Naive thymus-derived CD4-positive, alpha-beta T cell (primary cell): ENCODE results near the gene RAC2. TPM values are rescaled to one million over a fixed set of nuclear protein-coding genes. Genes with fewer than 3 reads are reported as not detected.

Experiments
- ATAC-seq: fragments of 150-1000 bp; cut with Tn5 transposase; 2 replicates; pipeline ENCODE4 v1.10.0; 2021; ENCODE audit warnings: mild to moderate bottlenecking, moderate library complexity
- CTCF ChIA-PET: fragments of 350-600 bp; sonication (Branson Sonifier 250); formaldehyde crosslinking; loops from one replicate; lab custom pipeline; 2021; ENCODE audit warnings: antibody characterized with exemption; lab: Charles Lee
- POLR2A ChIA-PET: fragments of 350-600 bp; sonication (Branson Sonifier 250); formaldehyde crosslinking; loops from one replicate; lab custom pipeline; 2021; ENCODE audit warnings: antibody characterized with exemption, inconsistent platforms; lab: Charles Lee
- DNase-seq, 9 donors: peaks; one replicate each; pipeline versions ENCODE4 v3.0.0 to v3.0.0-alpha.2; 2020 to 2022; ENCODE audit warnings: mixed read lengths in 1 of 9
- H3K27ac ChIP-seq: one replicate; pipeline ENCODE4 v1.7.0; 2013; ENCODE audit warnings: mild to moderate bottlenecking, low read depth, low read length, moderate library complexity
- H3K27me3 ChIP-seq, 2 donors: one replicate each; pipeline ENCODE4 v1.7.0; 2013; ENCODE audit warnings: low read length in 2 of 2, mild to moderate bottlenecking in 2 of 2, moderate library complexity in 2 of 2; ENCODE audit not compliant: control insufficient read depth in 2 of 2, insufficient read depth in 2 of 2
- H3K36me3 ChIP-seq, 3 experiments: 1 replicate in 2 of 3; 2 replicates in 1 of 3; pipeline ENCODE4 v1.7.0; 2013; ENCODE audit warnings: low read length in 3 of 3, mild to moderate bottlenecking in 3 of 3, moderate library complexity in 1 of 3; ENCODE audit not compliant: insufficient read depth in 3 of 3, control insufficient read depth in 2 of 3
- H3K4me1 ChIP-seq, 2 donors: one replicate each; pipeline ENCODE4 v1.7.0; 2013; ENCODE audit warnings: low read length in 2 of 2, mild to moderate bottlenecking in 2 of 2, moderate library complexity in 1 of 2; ENCODE audit not compliant: control insufficient read depth in 2 of 2, insufficient read depth in 2 of 2
- H3K4me3 ChIP-seq: 2 replicates; pipeline ENCODE4 v1.7.0; 2013; ENCODE audit warnings: mild to moderate bottlenecking, low read length
- H3K9me3 ChIP-seq, 3 experiments: 1 replicate in 2 of 3; 2 replicates in 1 of 3; pipeline ENCODE4 v1.7.0; 2013; ENCODE audit warnings: low read length in 3 of 3; ENCODE audit not compliant: control insufficient read depth in 2 of 3
- H3K27ac Mint-ChIP-seq, 9 donors: one replicate each; pipeline ENCODE4 v1.8.0; 2020 to 2022; ENCODE audit warnings: mixed read lengths in 9 of 9, mild to moderate bottlenecking in 8 of 9, moderate library complexity in 5 of 9, inconsistent platforms in 2 of 9
- H3K27me3 Mint-ChIP-seq, 5 donors: one replicate each; pipeline ENCODE4 v1.8.0; 2021 to 2022; ENCODE audit warnings: mixed read lengths in 5 of 5, mild to moderate bottlenecking in 1 of 5
- H3K36me3 Mint-ChIP-seq, 5 donors: one replicate each; pipeline ENCODE4 v1.8.0; 2020 to 2022; ENCODE audit warnings: mixed read lengths in 5 of 5, mild to moderate bottlenecking in 3 of 5, inconsistent platforms in 1 of 5
- H3K4me1 Mint-ChIP-seq, 7 donors: one replicate each; pipeline ENCODE4 v1.8.0; 2020 to 2022; ENCODE audit warnings: mixed read lengths in 7 of 7, mild to moderate bottlenecking in 3 of 7, inconsistent platforms in 1 of 7
- H3K4me3 Mint-ChIP-seq, 10 donors: one replicate each; pipeline ENCODE4 v1.8.0; 2020 to 2022; ENCODE audit warnings: mild to moderate bottlenecking in 10 of 10, mixed read lengths in 10 of 10, moderate library complexity in 6 of 10, inconsistent platforms in 2 of 10
- H3K9me3 Mint-ChIP-seq, 11 donors: one replicate each; pipeline ENCODE4 v1.8.0; 2020 to 2022; ENCODE audit warnings: mixed read lengths in 11 of 11, mild to moderate bottlenecking in 4 of 11, inconsistent platforms in 1 of 11, moderate library complexity in 1 of 11
- intact Hi-C, 2 donors: fragments of 100-400 bp; cut with micrococcal nuclease; formaldehyde crosslinking; loops; one replicate each; pipeline ENCODE4 v1.15.1; 2023
- polyA plus RNA-seq, 2 donors: library from polyadenylated mRNA; unstranded; fragments of 300-500 nt; fragmentation: Illumina TruSeq; gene quantifications; one replicate each; pipeline ENCODE4 v1.2.3, GENCODE V29; 2021
- total RNA-seq, 6 experiments: library from RNA in 5 of 6; stranded (reverse) in 5 of 6; gene quantifications; 1 replicate in 5 of 6; 2 replicates in 1 of 6; pipeline ENCODE4 v1.2.3 and lab custom pipeline; 2021 to 2026

RAC2 gene
- total and polyA plus RNA-seq, 7 experiments from 2014 or later: 263 to 886 (median 468) TPM

DNA sequence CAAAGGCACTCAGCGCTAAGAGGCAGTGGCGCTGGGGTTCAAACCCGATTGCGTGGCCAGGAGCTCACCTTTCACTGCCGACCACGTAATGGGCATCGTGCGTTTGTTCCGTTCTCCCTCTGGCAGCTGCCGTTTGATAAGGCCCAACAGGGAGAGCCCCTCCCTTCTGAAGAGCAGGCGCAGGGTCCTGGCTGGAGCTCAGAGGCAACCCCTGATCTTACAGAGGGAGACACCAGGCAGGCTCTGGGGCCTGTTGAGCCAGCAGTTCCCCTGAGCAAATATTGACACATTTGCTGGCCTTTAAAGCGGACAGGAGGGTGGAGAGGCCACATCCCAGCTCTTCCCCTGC is 44.3 kb downstream of the RAC2 start:
- Histone ChIP-seq H3K4me3 (peak overlapping the region; percentile 48), H3K27me3 (no peaks in the 10 kb centered on the region), H3K9me3 (no peaks in the 10 kb centered on the region), H3K4me1 (peaks cover 20 to 29% of the 10 kb centered on the region in 2 donors), H3K36me3 (no peaks in the 10 kb centered on the region), H3K27ac (peak overlapping the region; percentile 86)
- Mint-ChIP-seq H3K4me1 (peaks cover 14 to 59% (median 39%) of the 10 kb centered on the region in 7 donors), H3K27me3 (no peaks in the 10 kb centered on the region), H3K36me3 (no peaks in the 10 kb centered on the region), H3K27ac (peak overlapping the region; percentile 87 to 99 (median 96)), H3K4me3 (peak overlapping the region in 9 of 10 donors; percentile 80 to 90 (median 86)), H3K9me3 (no peaks in the 10 kb centered on the region)
- no peak for DNase-seq
- no peak for ATAC-seq
- CTCF ChIA-PET: interaction anchor here (0.5 to 3.8 kb wide), 33 partner anchors 9 to 531 kb away, joined by 3 to 39 read pairs (median 4); partner anchors contain the start of genes IFT27, RAC2 and SSTR3
- intact Hi-C loops: loop anchor here (1.0 to 10.0 kb wide), 15 partner anchors 9 to 670 kb away; partner anchors contain the start of genes IFT27 (in 2 of the 2), EIF3D (in 1 of the 2), IL2RB (in 1 of the 2) and RAC2 (in 1 of the 2)
- POLR2A ChIA-PET: interaction anchor here (0.6 to 14.7 kb wide), 14 partner anchors 9 to 285 kb away, joined by 3 to 256 read pairs (median 8); partner anchors contain the start of genes CYTH4 and RAC2

DNA sequence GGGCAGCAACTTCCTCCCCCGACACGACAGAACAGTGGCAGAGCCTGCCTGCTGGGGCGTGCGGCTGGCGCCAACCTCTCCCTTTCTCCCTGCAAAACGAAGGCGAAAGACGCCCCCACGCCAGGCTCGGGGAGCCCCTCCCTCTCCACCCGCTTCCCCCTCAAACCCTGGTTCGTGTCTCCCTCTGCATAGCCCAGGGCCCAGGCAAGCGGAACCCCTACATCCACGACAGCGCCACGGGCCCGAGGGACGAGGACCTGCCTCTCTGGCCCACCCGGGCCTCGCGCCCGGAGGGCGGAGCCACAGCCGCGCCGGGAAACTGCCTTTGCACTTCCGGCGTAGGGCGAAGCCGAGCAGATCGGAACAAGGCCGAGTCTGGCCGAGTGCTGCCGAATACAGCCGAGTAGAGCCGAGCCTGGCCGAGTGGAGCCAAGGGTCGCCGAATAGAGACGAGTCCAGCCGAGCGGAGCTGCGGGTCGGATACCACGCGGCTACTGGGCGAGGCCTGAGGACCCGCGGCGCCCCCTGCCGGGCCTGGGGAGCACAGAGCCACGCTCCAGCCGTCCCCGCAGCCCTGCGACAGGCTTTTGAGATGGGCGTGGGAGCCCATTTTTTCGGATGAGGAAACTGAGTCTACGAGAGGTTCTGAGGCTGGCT is 44.8 kb downstream of the RAC2 start:
- no peaks in the 10 kb centered on the region for H3K27me3 ChIP-seq
- Mint-ChIP-seq H3K27ac (peak overlapping the region; percentile 87 to 99 (median 96)), H3K27me3 (no peaks in the 10 kb centered on the region), H3K4me1 (peaks cover 19 to 60% (median 41%) of the 10 kb centered on the region in 7 donors), H3K4me3 (peak overlapping the region; percentile 80 to 90 (median 86)), H3K9me3 (no peaks in the 10 kb centered on the region), H3K36me3 (peaks cover 0 to 2% (median 0%) of the 10 kb centered on the region in 5 donors)
- intact Hi-C loops: loop anchor here (1.0 to 10.0 kb wide), 15 partner anchors 9 to 670 kb away; partner anchors contain the start of genes IFT27 (in 2 of the 2), EIF3D (in 1 of the 2), IL2RB (in 1 of the 2) and RAC2 (in 1 of the 2)
- ATAC-seq (peak; percentile 98), DNase-seq (peak; percentile 94 to 100 (median 99))
- peaks cover 24 to 33% of the 10 kb centered on the region in 2 donors for H3K4me1 ChIP-seq
- ChIA-PET POLR2A (interaction anchor here (0.6 to 14.7 kb wide), 18 partner anchors 9 to 286 kb away, joined by 3 to 256 read pairs (median 8); partner anchors contain the start of genes CYTH4, IL2RB and RAC2), CTCF (interaction anchor here (0.5 to 3.8 kb wide), 34 partner anchors 8 to 531 kb away, joined by 3 to 39 read pairs (median 4); partner anchors contain the start of genes IFT27, RAC2 and SSTR3)
- H3K9me3 ChIP-seq: no peaks in the 10 kb centered on the region
- peak overlapping the region; percentile 86 for H3K27ac ChIP-seq
- H3K4me3 ChIP-seq: peak overlapping the region; percentile 90
- no peaks in the 10 kb centered on the region for H3K36me3 ChIP-seq

DNA sequence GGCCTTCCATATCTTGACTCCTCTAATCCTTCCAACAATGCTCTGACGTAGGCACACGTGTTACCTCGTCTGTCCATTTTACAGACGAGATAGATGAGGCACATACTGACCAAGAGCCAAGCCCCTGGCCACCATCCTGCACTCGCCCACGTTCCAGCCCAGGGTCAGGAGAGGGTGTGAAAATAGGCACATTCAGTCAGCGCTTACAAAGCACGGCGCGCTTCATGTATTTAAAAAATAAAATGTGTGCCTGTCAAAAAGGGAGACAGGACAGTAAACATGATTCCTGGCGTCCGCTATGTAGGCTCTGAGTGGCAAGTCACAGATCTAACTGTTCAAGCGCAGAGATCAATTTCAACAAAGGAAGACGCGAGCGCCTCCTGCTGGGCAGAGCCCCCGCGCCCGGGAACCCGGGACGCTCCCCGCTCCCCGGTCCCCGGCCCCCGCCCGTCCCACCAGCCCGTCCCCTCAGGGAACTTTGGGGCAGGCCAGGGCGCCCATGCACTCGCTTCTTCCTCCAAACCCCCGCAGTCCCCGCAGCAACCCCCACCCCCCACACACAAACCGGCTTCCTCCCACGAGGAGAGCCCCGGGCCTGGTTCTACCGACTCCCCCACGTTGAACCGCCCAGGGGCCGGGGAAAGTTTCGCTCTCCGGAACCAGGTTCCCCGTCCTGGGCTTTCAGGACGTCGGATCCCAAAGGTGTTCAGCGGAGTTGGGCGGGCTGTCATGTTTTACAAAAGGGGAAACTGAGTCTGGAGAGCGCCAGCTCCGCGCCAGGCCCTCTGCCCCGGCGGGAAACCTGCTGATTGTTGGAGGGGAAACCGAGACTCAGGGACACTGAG is 45.6 kb downstream of the RAC2 start:
- Histone ChIP-seq H3K27me3 (no peaks in the 10 kb centered on the region), H3K27ac (peak overlapping the region; percentile 86), H3K9me3 (no peaks in the 10 kb centered on the region), H3K4me1 (peaks cover 32 to 40% of the 10 kb centered on the region in 2 donors), H3K4me3 (peak overlapping the region; percentile 90), H3K36me3 (no peaks in the 10 kb centered on the region)
- Mint-ChIP-seq H3K27me3 (no peaks in the 10 kb centered on the region), H3K9me3 (no peaks in the 10 kb centered on the region), H3K4me3 (peak overlapping the region; percentile 80 to 90 (median 86)), H3K4me1 (peaks cover 27 to 60% (median 49%) of the 10 kb centered on the region in 7 donors), H3K27ac (peak overlapping the region; percentile 87 to 99 (median 96)), H3K36me3 (peaks cover 0 to 6% (median 0%) of the 10 kb centered on the region in 5 donors)
- intact Hi-C loops: loop anchor here (1.0 to 10.0 kb wide), 20 partner anchors 10 to 669 kb away; partner anchors contain the start of genes IFT27 (in 2 of the 2), EIF3D (in 1 of the 2), IL2RB (in 1 of the 2) and RAC2 (in 1 of the 2)
- DNase-seq: peak; percentile 77 to 95 (median 86)
- ChIA-PET CTCF (interaction anchor here (0.5 to 3.8 kb wide), 33 partner anchors 8 to 221 kb away, joined by 3 to 39 read pairs (median 6); partner anchors contain the start of gene RAC2), POLR2A (interaction anchor here (0.8 to 14.7 kb wide), 18 partner anchors 10 to 286 kb away, joined by 3 to 256 read pairs (median 7); partner anchors contain the start of genes CYTH4, IL2RB and RAC2)
- ATAC-seq: peak; percentile 54

GRCh38 chr22:37197451-37198257 is 46.4 kb downstream of the RAC2 start:
- H3K4me1 ChIP-seq: peaks cover 40 to 46% of the 10 kb centered on the region in 2 donors
- peak overlapping the region; percentile 87 to 99 (median 96) for H3K27ac Mint-ChIP-seq
- H3K4me1 Mint-ChIP-seq: peaks cover 28 to 67% (median 52%) of the 10 kb centered on the region in 7 donors
- H3K27me3 ChIP-seq: no peaks in the 10 kb centered on the region
- CTCF ChIA-PET: interaction anchor here (0.5 to 3.5 kb wide), 22 partner anchors 10 to 342 kb away, joined by 3 to 18 read pairs (median 5); partner anchors contain the start of gene RAC2
- intact Hi-C loops: loop anchor here (1.0 to 10.0 kb wide), 7 partner anchors 31 to 415 kb away; no protein-coding TSS in a partner anchor
- H3K36me3 Mint-ChIP-seq: peaks cover 0 to 7% (median 0%) of the 10 kb centered on the region in 5 donors
- no peaks in the 10 kb centered on the region for H3K27me3 Mint-ChIP-seq
- peak overlapping the region; percentile 80 to 90 (median 86) for H3K4me3 Mint-ChIP-seq
- H3K4me3 ChIP-seq: peak overlapping the region; percentile 90
- POLR2A ChIA-PET: interaction anchor here (0.8 to 14.7 kb wide), 14 partner anchors 11 to 118 kb away, joined by 3 to 256 read pairs (median 7); partner anchors contain the start of genes IL2RB and RAC2
- no peaks in the 10 kb centered on the region for H3K9me3 Mint-ChIP-seq
- ATAC-seq: no peak
- DNase-seq: no peak
- no peaks in the 10 kb centered on the region for H3K36me3 ChIP-seq
- peak overlapping the region; percentile 86 for H3K27ac ChIP-seq
- no peaks in the 10 kb centered on the region for H3K9me3 ChIP-seq

DNA sequence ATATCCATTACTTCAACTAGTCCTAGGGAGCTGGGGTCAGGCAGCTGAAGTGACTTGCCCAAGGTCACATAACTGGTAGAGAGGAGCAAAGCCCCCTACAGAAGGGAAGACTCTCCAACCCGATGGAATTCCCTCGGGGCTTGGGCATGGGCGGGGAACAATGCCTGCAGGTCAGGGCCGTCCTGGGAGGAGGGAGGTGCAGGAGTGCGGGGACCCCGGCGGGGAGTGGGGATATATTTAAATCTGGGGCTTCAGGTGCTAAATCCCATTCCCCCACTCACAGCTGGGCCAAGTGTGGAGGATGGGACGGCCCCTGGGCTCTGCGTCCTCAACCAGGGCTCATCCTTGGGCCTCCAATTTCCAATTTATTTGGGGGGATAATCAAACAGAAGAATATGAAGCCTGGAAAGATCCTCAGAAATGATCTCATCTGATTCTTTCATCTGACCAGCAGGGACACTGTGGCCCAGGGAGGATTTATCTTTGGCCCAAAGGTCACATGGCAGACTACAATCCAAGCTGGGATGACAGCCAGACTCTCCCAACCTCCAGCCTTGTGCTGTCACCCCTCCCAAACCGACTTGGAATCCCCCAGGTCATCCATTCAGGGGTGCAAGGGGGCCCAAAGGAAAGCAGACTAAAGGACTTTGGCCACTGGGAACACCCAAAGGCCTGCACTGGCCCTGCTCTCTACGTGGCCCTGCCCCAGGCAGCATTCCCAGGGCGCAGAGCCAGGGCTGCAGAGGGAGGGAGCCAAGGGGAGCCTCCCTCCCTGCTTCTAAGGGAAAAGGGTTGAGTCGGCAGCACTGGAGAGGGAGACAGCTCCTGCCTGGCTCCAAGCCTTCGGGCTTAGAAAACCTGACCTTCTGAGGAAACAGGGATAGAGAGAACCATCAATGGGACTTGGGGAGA is 47.3 kb downstream of the RAC2 start:
- H3K9me3 ChIP-seq: no peaks in the 10 kb centered on the region
- H3K27ac Mint-ChIP-seq: peak overlapping the region; percentile 32 to 99 (median 93)
- ChIA-PET CTCF (interaction anchor here (0.5 to 3.5 kb wide), 20 partner anchors 13 to 1661 kb away, joined by 3 to 18 read pairs (median 5); no protein-coding TSS in a partner anchor), POLR2A (interaction anchor here (1.1 to 14.7 kb wide), 9 partner anchors 12 to 113 kb away, joined by 3 to 256 read pairs (median 8); partner anchors contain the start of genes IL2RB and RAC2)
- no peaks in the 10 kb centered on the region for H3K9me3 Mint-ChIP-seq
- intact Hi-C loops: loop anchor here in 1 of 2 donors (5.0 to 10.0 kb wide), 2 partner anchors 219 to 342 kb away; no protein-coding TSS in a partner anchor
- H3K36me3 Mint-ChIP-seq: peaks cover 0 to 8% (median 0%) of the 10 kb centered on the region in 5 donors
- peaks cover 40 to 44% of the 10 kb centered on the region in 2 donors for H3K4me1 ChIP-seq
- no peaks in the 10 kb centered on the region for H3K27me3 Mint-ChIP-seq
- H3K4me3 Mint-ChIP-seq: peak overlapping the region in 2 of 10 donors; percentile 16 to 90
- H3K36me3 ChIP-seq: no peaks in the 10 kb centered on the region
- ATAC-seq (no peak), DNase-seq (no peak)
- H3K27me3 ChIP-seq: no peaks in the 10 kb centered on the region
- H3K27ac ChIP-seq: peak overlapping the region; percentile 86
- no peak overlapping the region for H3K4me3 ChIP-seq
- H3K4me1 Mint-ChIP-seq: peaks cover 30 to 68% (median 52%) of the 10 kb centered on the region in 7 donors
